ENCODE data around the gene NEDD9.

GRCh38 chr6:11204794-11205366 lies 27.6 kb downstream of the NEDD9 start:
- TF ChIP-seq CTCF (IDR thresholded peaks at IDR 0.05; ENCODE audit: low read depth, low read length, missing input control) (no peak), NR2F2 (IDR thresholded peaks at IDR 0.05) (no peak), FOXA1 (IDR thresholded peaks at IDR 0.05) (no peak), YY1 (IDR thresholded peaks at IDR 0.05) (no peak)

All from liver (tissue), 3 donors.